Stimulated activated CD8-positive, alpha-beta memory T cell treated with anti-CD3 and anti-CD28 coated beads, Interleukin-7, amount 100 ng/mL, for 4 hours (primary cell): ENCODE data around the gene FAM170B.

Experiments used
- DNase-seq, 2 donors: peaks; one replicate each; pipeline ENCODE4 v3.0.0-alpha.2; 2020; ENCODE audit warnings: low read depth in 2 of 2

FAM170B gene

DNA sequence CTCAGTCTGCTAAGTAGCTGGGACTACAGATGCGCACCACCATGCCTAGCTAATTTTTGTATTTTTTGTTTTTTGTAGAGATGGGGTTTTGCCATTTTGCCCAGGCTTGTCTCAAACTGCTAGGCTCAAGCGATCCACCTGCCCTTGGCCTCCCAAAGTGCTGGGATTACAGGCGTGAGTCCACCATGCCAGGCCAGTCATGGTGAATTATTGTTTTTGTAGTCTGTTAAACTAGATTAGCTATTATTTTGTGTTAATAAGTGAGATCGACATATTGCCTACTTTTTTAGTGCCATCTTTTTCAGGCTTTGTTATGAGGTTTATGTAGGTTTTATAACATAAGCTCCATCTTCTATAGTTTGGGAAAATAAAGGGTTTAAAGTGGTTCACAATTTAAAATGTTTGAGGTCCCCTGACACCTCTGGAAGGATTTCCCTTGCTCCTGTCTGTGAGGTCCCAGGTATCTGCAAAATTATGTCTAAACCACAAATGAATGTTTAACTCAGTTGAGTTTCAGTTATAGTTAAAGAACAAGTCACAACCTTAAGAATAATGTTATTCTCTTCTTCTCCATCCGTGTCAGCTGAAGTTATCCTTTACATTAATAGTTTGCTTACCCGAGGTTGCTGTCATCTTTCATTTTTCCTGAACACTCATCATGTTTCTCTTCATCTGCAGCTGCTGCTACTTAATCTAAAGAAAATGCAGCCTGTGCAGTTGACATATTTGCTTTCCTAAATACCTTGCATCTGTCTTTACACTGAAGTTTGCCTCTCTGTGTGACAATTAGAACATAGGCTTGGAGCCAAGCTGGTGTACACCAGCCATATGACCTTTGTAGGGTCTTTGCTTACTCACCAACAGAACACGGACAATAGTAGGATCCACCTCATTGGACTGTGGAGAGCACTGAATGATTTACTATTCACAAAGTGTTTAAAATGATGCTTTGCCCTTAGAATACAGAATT is 9.6 kb downstream of the FAM170B start:
- no peak for DNase-seq

- DNase-seq = no peak
Measured at GRCh38 chr10:49120911-49121310, 12.9 kb downstream of the FAM170B start.

- no peak for DNase-seq
Measured at GRCh38 chr10:49119746-49120145, 14.1 kb downstream of the FAM170B start.

DNA sequence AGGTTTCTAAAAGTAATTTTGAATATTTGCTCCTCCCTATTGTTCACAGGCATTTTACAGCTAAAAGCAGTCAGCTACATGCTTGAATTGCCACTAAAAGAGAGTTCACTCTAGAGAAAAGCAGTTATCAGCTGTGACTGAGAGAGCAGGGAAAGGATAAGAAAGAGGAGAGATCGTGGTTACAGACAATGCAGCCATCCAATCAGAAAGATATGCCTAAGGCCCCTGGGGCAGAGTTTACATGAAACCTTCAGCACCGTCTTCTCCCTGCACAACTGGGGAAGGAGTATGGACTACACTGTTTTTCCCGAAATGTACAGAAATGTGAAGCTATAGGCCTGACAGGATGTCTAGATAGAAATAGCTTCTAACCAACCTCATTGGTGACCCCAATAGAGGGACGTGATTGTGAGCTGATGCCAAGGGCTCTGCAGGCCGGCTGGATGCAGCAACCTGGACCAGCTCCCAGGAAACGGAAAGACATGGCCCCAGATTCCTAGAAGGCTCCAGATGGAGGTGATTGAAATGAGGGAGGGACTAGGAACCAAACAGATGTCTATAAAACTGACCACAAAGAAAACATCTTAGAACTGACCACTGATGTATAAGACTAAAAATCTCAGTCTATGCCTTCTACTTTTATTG is 15.3 kb downstream of the FAM170B start:
- no peak for DNase-seq

DNA sequence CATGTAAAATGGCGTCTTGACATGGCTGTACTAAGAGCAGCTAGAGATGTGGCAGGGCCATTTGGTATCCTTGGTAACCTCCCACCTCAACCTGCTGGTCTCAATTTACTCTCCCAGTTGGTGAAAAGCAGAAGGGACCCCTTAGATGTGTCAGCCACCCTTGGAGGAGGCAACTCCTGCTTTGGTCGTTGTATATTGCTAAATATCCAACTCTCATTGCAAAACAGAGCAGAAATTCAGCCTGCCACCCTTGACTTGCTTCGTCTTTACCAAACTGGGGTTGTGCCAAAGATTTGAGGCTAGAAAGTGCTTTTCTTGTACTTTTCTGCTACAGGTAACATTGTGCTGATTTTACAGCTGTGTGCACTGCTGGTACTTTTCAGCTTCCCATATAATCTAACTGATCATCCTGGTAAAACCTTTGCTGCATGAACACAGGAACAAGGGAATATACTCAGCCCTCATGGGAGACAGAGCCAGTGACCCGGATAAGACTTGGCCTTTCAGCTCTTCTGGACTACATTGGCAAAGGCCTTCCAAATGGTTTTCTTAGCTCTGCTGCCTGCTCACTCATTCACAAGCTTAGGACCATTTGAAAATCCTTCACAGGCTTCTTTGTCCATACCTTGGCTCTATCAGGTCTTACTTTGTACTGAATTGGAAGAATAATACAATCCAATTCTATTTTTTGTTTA is 16.3 kb downstream of the FAM170B start:
- DNase-seq = no peak

DNA sequence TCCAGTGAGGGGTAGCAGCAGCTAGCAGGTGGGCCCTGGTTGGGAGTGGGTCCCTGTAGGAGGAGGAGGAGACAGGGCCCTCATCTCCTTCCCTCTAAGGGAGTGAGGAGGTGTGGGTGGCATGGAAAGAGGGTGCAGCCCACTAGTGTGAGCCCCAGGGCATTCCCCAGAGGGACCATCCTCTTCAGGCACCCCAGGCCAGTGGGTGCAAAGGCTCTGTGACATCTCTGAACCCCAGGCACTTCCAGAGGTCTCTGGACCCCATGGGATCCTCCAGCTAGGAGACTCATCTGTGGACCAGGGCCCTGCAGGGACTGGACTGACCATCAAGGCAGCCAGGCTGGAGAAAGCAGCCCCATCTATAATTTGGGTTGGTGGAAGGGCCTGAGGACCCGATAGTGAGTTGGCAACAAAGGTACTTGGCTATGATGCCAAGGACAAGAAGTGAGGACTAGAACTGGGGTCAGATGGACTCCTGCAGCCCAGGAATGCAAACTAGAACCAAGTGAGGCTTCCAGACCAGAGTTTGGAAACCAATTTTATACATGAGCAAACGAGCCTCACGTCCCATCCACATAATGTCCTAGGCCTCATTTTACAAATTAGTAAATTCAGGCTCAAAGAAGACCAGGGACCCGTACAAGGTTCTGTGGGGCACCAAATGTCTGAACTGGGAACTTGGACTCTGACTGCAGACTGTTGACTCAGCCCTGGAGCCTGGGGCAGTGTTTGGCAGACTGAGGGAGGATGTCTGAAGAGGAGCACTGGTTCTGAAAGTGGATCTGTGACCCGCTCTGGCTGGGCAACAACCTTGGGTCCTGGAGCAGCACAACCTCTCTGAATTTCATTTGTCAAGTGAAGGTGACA is 17.1 kb downstream of the FAM170B start:
- DNase-seq = no peak

DNA sequence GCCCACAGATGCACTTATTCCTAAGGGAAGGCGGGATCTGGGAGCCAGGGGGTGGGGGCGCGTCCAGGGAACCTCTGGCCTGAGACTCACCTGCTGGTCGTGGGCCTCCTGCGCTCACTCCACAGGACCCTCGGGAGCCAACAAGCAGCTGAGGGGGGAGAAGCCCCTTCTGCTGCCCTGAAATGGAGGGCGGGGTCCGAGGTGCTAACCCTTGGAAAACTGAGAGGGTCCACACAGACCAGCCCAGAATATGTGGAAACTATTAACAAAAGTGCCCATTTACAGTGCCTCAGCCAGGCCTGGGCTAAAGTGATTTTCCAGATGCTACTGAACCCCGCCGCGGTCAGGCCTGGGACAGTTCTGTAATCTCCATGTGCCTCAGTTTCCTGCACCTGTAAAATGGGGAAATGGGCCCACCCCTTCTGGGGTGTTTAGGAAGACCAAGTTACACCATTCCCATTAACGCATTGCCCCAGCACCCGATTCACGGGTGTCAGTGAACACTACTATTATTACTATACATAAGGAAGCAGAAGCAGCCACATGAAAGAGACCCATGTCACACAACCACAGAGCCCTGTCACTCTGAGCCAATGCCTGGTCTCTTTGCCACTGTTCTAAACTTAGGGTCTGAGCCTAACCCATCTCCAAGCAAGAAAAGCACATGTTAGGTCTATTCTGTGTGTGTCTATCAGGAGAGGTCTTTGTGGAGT is 17.9 kb downstream of the FAM170B start:
- DNase-seq = no peak

GRCh38 chr10:49115015-49115795 is 18.6 kb downstream of the FAM170B start, which contains the start of gene VSTM4:
TSS of gene VSTM4 (minus strand) at chr10:49115522. CDS start at chr10:49115485, 37 bp downstream.
- no peak for DNase-seq

GRCh38 chr10:49114718-49115014 is 19.2 kb downstream of the FAM170B start:
- DNase-seq = no peak

DNA sequence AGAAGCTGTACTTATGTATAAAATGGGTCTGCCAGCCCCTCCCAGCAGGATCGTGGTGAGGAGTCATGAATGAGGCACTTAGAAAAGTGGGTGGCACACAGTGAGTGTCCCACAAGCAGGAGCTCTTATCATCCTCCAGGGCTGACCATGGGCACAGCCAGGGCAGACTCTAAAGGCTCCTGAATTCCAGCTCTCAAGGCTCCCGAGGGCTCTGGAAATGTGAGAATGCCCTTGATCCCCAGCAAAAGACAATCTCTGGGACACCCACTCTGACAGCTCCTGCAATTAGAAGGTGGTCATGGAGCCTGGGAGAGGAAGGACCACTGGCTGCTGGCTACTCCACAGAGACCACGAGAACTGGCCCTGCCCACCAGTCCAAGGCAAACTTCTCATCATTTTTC is 20.1 kb downstream of the FAM170B start:
- no peak for DNase-seq

- DNase-seq = no peak
Measured at GRCh38 chr10:49112851-49113250, 21.0 kb downstream of the FAM170B start.

- DNase-seq = no peak
Measured at GRCh38 chr10:49112098-49112497, 21.7 kb downstream of the FAM170B start.

DNA sequence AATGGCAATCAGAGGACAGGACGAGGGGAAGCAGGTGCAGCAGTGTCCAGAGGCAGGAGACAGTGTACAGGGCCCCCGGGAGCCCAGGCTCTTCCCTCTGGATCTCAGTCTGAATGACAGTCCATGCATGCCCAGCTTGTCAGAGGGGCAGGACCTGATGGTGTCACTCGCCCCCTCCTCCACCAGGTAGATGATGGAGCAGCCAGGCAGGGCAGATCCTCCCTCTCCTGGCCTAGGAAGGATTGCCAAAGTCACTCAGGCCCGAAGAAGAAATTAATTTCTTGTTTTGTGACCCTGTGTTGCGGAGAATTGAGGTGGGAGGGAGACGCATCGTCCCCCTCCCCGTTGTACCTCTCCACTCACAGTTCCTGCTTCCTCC is 22.5 kb downstream of the FAM170B start:
- DNase-seq = no peak

GRCh38 chr10:49110684-49111319 is 23.0 kb downstream of the FAM170B start:
- no peak for DNase-seq

GRCh38 chr10:49109669-49110340 is 24.0 kb downstream of the FAM170B start:
- no peak for DNase-seq

- no peak for DNase-seq
Measured at GRCh38 chr10:49108656-49109055, 25.2 kb downstream of the FAM170B start.

DNA sequence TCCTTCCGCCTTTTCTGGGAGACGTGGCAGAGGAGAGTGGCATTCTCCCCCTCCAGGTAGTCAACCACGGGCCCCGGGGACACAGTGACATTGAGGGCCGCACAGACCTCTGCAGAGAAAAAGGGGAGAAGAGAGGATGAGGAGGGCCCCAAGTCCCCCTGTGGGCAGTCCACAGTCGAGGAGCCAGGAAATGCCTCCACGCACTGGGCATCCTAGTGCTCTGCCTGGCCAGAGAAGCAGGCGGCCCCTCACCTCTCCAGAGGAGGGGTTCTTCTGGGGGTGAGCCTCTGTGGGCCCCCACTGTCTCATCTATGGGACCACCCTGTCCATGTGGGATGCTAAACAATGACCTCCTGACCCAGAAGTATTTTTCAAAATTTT is 25.9 kb downstream of the FAM170B start:
- no peak for DNase-seq

DNA sequence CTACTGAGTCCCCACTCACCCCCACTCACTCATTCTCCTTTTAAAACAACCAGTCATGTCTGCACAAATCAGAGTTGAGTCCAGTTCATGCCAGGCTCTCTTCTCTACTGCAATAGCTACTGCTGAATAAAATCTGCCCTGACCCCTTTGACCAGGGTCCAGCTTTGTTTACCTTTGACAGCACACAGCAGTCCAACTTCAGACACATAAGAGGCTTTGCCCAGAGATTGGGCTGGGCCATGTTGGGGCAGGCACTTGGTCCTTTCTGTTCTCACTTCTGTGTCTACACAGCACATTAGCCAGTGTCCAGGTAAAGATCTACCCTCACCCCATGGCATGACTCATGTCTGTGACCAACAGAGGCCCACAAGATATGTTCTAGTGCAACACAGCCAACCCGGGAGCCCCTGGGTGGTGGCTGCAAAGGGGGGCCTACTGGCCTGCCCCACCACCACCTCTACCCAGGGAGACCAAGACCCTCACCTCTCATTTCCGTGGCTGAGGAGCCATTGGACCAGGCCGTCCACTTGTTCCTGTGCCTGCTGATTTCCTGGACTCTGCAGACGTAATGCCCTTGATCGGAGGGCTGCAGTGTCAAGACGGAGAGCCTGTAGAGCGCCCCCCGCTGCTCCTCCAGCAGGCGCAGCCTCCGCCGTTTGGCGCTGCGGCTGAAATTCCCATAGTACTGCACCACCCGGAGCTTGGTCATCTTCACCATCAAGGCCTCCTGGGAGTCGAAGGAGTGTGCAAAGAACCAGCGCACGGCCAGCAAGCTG is 26.5 kb downstream of the FAM170B start:
- DNase-seq = no peak
